Activated gamma-delta T cell treated with anti-CD3 and anti-CD28 coated beads, Interleukin-2, amount 50 U/mL, for 16 hours (primary cell): ENCODE measurements around the gene CCR2.
"Not testable (repeated sequence)": the region's sequence is repeated elsewhere in the genome, so short reads cannot be mapped to it uniquely, and the experiment has no call there.

Experiments used
- DNase-seq: peaks from one replicate; pipeline ENCODE4 v3.0.0-alpha.2; 2020; ENCODE audit warnings: low read depth

CCR2 gene

DNA sequence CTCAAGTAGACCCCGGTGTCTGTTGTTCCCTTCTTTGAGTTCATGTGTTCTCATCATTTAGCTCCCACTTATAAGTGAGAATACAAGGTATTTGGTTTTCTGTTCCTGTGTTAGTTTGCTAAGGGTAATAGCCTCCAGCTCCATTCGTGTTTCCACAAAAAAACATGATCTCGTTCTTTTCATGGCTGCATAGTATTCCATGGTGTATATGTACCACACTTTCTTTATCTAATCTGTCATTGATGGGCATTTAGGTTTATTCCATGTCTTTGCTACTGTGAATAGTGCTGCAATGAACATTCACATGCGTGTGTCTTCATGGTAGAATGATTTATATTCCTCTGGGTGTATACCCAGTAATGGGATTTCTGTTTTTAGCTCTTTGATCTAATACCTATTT is 49.0 kb downstream of the CCR2 start:
- DNase-seq: not testable (repeated sequence)

DNA sequence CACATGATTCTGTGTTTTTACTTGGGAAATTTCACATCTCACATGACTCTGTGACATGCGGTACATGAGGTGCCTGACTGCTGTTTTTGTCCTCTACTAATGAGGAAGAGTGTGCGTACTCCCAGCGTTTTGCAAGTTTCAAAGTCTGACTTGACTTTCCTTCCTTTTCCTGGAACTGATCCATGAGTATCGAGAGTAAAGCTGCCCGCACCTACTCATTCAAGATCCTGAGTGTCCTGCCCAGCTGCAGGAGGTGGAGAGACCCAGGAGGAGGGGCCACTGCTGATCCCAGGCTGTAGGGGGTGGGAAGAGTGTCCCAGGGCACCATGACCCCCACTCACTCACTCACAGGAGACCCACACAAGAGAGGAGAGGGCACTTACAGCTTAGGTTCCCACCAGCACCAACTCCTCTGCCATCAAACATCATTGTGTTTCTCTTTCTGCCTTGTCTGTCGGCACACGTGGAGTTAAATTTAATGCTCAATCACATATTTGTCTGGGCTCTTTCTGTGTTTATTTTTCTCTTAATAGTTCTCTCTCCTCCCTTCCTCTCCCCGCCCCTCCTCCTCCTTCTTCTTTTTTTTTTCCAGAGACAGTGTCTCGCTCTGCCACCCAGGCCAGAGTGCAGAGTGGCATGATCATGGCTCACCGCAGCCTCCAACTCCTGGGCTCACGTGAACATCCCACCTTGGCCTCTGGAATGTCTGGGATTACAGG is 51.5 kb downstream of the CCR2 start:
- DNase-seq: no peak

DNA sequence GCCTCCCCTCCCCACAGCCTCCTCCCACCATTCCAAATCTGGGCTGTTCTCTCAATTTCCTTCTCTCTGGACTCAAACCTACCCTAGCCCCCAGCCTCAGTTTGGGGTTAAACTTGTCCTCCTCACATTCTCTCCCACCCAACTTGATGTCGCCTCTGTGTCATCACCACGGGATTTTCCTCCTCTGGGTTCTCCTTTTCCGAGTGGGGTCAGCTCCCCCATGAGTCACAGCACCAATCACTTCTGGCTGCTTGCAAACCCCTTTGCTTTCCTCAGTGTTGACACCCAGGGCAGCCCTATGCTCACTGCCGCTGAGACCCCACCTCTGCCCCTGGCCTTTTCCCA is 52.5 kb downstream of the CCR2 start:
- no peak for DNase-seq

DNA sequence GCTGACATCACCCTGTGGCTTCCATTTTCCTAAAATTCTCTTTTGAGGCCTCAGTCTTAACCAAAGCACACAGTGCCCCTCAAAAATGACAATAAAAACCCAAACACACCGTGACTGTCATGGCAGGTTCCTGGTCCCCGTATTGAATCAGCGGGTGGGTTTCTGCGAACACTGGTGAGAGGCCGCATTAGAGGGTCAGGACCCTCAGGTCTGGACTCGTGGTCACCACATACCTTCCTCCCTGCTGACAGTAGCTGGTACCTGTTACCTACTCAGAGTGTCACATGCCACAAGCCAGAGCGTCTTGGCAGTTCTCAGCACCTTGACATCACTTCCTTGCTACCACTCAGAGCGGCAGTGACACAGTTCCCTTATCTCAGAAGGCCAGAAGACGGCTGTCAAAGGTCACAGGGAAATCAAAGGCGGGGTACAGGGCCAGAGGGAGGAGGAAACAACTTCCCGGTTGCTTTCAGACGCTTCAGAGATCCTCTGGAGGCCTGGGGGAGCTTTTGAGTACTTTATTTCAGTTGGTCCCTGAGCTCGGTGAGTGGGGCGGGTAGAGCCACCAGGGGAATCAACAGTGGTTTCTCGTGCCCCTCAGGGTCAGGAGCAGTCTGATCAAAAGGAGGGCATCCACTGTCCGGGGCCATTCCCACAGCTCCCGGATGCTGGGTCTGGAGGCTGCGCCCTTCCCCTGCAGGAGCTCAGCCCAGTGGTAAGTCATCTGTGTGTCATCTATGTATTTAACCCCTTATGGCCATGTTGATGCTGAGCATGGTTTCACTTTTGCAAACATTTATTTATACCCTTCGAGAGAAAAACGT is 53.1 kb downstream of the CCR2 start, which contains the start of the genes CCR5AS and CCRL2:
TSS of gene CCR5AS (minus strand) at position 279 of the 824 bp plus-strand sequence.
TSS of gene CCRL2 (plus strand) at position 472 of the 824 bp plus-strand sequence. CDS start 821 bp downstream, outside the sequence.
- DNase-seq: peak; percentile 18

DNA sequence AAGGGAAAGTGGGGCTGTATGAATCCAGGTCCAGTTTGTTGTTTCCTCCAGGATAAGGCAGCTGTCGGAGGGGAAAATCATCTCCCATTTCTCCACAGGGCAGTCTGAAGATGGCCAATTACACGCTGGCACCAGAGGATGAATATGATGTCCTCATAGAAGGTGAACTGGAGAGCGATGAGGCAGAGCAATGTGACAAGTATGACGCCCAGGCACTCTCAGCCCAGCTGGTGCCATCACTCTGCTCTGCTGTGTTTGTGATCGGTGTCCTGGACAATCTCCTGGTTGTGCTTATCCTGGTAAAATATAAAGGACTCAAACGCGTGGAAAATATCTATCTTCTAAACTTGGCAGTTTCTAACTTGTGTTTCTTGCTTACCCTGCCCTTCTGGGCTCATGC is 54.1 kb downstream of the CCR2 start:
- DNase-seq: no peak

DNA sequence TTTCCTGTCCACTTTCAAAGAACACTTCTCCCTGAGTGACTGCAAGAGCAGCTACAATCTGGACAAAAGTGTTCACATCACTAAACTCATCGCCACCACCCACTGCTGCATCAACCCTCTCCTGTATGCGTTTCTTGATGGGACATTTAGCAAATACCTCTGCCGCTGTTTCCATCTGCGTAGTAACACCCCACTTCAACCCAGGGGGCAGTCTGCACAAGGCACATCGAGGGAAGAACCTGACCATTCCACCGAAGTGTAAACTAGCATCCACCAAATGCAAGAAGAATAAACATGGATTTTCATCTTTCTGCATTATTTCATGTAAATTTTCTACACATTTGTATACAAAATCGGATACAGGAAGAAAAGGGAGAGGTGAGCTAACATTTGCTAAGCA is 54.9 kb downstream of the CCR2 start:
- DNase-seq: no peak

DNA sequence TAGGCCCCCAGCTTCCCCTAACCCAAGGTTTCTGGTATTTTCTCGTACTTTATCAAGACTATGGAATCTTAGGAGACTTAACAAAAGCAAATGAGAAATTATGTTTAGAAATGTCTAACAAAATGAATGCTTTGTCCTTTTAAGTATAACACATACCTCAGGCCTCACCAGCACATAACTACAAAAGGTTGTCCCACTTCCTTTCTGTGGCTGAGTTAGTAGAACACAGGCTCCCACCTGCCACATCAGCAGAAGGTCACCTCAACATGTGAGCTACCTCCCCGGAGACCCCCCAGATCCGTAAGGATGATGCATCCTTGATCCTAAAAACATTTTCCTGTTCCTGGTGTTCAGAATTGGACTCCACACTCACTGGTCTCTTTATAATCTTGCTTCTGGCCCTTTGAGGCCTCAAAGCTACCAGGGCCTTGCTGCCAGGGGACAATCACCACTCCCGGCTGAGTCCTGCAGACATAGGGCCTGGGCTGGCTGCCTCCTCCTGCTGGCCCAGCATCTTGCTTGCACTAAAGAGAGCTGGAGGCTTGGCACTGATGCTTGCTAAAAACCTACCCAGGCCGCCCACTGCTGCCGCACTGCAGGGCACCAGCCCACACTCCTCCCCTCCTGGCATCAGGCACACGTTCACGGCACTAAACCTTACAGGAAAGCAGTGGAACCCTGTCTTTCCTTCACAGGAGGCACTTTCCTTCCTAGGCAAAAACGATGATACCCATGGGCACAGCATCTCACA is 56.0 kb downstream of the CCR2 start:
- no peak for DNase-seq
